HG02943 (cell line): ENCODE results near the gene HAAO.
A peak's percentile ranks its signal among the peaks of the same experiment; 100 is the strongest.
"Not testable (repeated sequence)": the region's sequence is repeated elsewhere in the genome, so short reads cannot be mapped to it uniquely, and the experiment has no call there.

Experiments used
- ATAC-seq: cut with Tn5 transposase; IDR thresholded peaks from one replicate; pipeline ENCODE4 v1.9.1; 2021; ENCODE audit warnings: mild to moderate bottlenecking, low read depth, moderate library complexity; ENCODE audit not compliant: unreplicated experiment

Gene HAAO

DNA sequence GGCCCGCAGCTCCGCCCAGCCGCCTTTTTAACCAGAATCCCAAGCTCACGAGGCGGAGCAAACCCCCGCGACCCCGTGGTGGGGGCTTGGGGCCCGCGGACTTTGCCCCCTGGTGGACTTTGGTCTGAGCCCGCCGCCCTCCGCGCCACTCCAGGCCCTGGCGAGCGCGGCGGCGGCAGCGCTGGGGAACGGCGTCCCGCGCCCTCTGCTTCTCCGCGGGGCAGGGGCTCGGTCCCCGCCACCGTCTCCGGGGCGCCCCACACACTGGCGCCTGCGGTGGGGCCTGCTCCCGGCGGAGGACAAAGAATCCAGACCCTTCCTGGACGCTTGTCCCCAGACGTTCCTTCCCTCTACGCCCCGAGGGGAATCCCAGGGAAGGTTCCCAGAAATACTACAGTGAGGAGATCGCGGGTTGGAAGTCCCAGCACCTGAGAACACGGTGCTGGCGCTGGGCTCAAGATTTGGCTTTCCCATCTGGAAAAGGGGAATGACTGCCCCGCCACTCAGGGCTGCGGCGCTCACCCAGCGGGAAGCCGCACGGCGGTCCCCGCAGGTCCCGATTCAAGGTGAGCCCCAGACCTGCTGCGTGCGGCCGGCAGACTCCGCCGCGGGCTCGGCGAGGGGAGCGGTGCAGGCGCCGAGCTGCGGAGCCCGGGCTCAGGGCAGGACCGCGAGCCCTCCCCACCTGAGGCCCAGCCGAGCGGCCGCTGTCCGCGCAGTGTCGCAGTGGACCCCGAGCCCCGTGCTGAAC is at the start of gene HAAO:
Gene HAAO, minus strand, starts transcription at position 1 of the 751 bp plus-strand sequence. CDS start 47 bp downstream, outside the sequence.
- peak; percentile 48 for ATAC-seq

DNA sequence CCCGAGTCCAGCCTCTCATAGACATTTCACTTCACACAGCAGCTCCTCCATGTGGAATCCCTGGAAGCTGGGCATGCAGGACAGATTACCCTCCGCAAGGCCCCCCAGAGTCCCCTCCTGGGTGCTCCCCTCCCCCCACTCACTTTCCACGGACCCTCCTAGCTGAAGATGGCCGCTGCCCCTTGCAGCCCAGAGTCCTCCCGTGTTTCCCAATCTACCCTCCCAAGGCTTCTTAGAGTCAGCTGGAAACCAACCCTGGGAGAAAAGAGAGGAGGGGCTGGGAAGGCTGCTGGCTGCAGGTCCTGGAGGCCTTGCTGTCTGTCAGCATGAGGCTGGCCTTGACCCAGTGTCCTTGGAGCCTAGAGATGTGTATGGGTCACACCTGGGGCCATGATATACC is 49.0 kb upstream of the HAAO start:
- ATAC-seq, result no peak

DNA sequence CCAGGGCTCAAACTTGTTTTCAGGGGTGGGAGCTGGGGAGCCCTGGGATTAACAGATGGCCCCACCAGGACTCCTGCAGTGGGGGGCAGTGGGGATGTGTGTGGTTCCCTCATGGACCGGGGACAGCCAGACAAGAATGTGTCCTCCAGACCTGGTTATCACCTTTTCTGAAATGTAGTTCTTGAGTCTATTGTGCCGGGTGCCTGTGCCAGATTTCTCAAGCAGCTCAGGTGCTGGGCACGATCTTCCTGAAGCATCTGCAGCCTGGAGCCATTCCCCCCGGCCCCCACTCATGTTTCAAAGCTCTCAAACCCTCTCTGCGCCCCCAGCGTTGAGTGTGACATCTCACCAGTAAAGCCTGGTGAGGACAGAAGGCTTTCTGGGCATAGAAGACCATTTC is 48.4 kb upstream of the HAAO start:
- ATAC-seq, result no peak

DNA sequence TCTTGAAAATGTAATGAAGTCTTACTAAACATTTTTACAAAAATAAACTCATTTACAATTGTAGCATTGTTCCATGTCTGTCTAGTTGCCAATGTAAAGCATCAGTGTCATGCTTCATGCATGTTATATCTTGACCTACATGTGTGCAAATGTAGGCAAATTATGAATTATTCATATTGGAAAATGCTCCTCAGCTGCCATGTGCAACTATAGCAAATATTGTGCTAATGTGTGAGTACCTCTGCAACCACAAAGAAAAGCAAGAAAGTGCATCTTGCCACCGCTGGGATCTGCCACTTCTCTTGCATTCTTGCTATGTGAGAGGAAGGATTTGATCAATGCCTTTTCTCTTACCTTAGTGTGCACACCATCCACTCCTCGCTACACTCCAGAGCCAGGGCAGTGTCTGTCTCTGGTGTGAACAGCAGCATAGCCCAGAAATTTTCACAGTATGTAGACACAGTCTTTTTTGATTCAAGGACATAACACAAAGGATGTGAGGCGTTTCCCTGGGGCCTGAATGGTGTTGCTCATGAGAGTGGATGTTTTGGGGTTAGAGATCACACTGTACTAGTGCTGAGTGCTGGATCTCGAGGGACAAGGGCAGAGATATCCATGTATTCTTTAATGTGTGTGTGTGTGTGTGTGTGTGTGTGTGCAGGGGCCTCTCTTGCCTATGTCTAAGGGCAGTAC is 47.6 kb upstream of the HAAO start:
- no peak for ATAC-seq

DNA sequence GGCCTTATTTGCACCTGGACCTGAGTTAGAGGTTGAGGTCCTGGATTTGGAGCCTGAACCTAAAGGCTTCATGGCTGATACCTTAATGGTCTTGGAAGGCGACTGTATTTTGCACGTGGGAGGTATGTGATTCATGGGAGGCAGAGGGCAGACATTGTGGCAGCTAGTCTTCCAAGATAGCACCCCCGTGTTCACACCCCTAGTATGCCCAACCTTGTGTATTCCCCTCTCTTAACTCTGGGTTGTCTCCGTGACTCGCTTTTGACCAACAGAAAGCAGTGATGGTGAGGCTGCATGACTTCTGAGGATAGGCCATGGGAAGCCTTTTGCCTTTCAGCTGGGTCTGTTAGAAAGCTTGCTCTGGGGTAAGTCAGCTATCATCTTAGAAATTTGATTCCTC is 45.8 kb upstream of the HAAO start:
- no peak for ATAC-seq

DNA sequence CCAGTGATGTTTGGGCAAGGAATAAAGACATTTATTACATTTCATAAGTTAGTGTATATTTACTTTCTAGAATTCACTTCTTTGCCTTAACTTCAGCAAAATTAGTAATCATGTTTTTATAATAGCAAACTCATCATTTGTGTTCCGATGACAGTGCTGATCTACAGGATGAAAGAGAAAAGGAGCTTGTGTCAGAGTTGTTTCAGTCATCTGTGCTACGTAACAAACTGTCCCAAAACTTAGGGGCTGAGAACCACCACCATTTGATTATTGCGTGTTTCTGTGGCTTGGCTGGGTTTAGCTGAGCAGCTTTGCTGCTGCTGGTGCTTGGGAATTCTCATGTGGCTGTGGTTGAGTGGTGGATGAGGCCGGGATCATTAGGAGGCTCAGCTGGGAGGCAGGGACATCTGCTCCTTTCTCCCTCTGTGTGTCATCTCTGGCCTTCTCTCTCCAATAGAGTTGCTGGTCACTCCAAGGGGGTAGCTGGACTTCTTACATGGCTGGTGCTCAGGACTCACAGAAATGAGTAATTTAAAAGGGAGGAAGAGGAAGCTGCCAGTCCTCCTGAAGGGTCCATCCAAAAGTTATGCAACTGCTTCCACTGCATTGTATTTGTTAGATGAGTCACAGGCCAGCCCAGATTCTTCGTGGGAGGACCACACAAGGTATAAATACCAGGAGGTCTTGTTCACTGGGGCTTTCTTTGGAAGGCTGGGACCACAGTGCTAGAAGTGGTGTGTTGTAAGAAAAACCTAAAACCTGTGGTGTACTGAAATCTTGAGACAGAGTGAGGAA is 43.4 kb upstream of the HAAO start:
- no peak for ATAC-seq

DNA sequence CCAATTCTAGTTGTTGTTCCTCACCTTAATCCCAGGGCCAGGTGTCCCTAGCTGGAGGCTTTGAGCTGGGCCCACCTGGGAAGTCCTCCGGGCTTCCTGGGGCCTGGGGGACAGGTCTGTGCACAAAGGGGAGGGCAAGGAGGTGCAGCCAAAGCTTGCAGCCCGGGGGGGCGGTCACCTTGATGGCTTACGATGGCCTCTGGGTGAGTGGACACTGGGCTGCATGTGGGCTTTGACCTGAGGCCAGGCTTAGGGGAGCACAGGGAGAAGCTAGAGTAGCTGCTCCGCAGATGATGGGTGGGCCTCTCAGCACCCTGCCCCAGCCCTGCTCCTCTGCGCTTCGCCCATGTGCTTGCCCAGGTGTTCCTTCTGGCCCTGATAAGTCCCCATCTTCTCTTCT is 41.8 kb upstream of the HAAO start:
- no peak for ATAC-seq

DNA sequence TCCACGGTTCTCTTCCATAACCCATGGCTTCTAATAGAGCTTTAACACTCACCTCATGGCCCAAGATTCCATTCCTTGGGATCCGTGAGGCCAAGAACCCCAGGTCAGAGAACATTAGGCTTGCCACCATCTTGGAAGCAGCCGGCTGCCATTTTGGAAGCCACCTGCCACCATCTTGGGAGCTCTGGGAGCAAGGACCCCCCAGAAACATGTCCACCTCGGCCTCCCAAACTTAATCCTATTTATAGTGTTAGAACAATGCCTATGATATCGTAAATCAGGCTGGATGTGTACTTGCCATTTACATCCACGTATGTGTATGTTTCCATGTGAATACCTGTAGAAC is 39.9 kb upstream of the HAAO start:
- no peak for ATAC-seq

DNA sequence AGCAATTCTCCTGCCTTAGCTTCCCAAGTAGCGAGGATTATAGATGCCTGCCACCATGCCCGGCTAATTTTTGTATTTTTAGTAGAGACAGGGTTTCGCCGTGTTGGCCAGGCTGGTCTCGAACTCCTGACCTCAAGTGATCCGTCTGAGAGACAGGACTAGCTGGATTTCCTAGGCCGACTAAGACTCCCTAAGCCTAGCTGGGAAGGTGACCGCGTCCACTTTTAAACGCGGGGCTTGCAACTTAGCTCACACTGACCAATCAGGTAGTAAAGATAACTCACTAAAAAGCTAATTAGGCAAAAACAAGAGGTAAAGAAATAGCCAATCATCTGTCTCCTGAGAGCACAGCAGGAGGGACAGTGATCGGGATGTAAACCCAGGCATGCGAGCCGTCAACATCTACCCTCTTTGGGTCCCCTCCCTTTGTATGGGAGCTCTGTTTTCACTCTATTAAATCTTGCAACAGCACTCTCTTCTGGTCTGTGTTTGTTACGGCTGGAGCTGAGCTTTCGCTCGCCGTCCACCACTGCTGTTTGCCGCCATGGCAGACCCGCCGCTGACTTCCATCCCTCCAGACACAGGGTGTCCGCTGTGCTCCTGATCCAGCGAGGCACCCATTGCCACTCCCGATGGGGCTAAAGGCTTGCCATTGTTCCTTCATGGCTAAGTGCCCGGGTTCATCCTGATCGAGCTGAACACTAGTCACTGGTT is 39.3 kb upstream of the HAAO start:
- not testable (repeated sequence) for ATAC-seq

DNA sequence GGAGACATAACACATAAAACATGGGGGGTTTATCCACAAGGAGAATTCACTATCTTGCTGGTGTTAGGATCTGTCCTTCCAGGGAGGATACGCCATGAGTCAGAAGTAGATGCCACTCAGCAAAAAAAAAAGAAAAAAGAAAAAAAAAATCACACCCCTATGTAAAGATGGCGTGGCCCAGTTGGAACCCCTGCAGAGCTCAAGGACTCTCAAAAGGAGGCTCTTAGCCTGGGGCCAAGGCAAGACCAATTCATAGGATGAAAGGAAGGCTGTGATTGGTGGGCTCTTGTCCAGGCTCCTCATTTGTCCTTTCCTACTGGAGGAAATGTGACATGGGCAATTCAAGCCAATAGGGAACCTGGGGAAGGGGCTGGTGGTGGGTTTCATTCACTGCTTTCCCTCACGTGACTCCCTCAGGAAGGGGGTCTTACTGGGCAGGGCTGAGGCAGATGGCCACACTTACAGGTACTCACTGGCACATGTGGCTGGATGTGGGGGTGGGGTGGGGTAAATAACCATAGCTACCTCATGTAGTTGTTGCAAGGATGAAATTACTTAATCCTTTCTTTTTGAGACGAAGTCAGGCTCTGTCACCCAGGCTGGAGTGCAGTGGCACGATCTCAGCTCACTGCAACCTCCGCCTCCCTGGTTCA is 38.7 kb upstream of the HAAO start:
- no peak for ATAC-seq

DNA sequence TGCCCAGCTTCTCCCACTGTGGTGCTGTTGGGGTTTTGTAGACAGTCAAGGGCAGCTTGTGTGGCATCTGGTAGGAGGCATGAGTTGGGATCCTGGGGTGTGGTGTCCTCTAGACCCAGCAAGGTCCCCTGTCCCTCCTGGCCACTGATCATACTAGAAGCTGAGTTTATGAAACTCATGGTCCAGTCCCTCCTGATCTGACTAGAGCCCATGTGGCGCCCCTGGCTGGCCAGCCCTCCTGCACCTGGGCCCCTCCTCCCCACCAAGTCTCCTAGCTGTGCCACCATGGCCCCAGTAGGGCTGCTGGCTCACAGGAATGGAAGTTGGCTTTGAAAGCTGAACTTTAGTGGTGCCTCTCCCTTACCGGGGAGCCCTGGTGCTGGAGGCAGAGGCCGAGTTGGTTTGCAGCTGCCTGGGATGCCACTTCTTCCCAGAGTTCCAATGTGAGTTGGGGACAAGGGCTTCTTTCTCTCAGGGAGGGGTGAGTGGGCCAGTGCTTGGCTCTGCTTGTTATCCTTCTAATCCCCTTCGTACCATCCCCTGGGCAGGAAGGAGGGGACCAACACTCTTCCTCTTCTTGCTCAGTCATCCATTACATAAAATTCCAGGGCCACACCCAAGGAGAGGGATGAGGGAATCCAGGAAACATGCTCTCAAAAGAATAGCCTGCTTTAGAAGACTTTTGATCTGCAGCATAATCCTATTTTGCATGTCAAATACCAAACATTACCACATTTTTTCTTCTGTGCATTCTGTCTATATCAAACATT is 37.5 kb upstream of the HAAO start:
- no peak for ATAC-seq

DNA sequence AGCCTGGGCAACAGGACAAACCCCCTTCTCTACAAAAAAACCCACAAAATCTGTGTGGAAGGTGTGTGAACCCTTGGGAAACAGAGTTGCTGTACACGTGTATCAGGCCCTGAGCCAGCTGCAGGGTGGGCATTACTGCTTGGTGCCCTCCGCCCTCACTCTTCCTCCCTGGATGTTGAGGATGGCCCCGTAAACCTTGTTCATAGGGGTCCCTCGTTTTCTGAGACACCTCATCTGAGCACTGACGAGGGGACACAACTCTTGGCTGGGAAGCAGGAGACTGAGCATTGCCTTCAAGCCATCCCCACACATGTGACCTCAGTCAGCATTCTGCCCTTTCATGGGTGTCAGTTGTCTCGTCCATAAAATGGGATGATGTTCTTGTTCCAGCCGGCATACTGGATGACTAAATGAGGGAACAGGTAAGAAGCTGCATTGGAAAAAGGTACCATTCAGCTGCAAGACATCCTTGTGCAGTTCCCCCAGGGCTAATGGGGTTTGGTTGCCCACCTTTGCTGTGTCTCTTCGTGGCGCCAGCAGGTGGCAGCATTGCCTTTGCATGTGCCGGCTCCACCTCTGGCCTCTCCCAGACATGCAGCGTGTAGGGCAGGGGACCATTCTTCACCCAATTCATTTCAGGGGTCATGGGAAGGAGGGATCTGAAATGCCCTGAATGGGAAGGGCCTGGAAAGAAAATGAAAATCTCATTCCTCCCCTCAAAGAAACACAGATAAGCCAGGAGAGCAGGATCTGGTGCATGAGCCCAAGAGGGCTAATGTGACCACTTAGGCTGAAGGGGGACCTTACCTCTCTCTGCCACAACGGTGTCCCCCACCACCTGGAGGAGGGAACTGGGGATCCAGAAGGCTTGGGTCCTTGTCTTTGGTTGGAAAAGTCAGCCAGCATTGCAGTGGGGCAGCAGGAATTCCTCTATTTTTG is 36.4 kb upstream of the HAAO start:
- no peak for ATAC-seq

DNA sequence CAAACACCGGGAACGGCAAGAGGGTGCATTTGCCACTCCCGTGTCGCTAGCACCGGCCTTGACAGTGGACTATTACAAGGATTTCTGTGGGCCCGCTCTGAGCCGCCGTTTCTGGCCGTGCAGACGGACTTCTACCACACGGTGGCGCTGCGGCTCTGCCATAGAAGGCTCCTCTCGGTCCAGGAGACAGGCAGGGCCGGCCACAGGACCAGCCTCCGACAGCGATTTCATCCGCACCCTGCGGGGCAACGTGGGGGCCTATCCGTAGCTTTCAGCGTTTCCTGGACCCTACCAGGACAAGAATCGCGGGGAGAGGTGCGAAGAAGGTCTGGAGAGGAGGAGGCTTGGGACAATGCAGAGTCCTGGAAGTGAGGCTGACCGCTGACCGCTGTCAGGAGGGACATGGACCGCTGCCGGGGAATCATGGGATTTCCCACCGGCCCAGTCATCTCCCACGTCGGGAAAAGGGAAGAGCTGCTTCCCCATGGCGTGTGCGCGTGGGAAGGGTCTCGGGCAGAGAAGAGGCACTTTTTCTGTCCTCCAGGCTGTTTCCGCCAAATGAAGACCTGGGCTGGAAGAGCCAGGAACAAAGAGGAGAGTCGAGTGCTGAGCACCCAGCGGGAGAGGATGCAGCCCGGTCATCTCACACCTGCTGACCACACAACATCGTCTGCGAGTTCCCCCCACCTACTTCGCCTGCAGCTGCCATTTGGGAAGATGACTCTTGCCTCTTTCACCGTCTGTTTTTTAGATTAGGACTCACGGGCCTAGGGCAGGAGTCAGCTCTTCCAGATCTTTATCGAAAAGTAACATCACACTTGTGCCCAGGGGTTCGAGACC is 35.5 kb upstream of the HAAO start:
- no peak for ATAC-seq

DNA sequence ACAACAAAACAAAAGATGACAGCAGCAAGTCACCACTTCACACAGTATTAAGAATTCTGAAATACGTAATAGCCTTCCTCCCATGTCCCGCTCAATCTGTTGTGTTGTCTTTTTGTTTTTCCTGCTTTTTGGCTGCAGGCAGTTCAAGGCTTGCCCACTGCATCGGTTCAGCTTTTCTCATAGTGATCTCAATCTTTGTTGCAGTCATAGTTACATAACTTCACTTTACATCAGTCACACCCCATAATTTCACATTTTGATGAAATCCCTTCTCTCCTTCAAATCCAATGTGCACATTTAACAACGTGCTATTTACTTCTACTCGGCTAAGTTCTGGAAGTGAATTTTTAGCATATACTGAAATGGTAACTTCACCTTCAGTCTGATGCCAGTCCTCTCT is 33.8 kb upstream of the HAAO start:
- ATAC-seq, result no peak

DNA sequence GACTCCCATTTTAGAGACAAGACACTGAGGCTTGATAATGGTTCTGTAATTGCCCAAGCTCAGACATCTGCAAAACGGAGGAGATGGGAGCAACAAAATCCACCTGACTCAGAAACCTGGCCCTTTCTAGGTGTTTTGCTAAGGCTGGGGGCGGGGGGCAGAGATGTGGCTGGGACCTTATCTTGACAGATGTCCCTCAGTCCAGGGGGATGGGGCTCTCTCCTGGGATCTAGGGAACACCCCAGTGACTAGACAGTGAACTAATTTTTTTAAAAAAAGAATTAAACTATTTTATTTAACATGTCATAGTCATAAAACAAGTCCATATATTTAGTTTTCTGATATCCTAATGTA is 32.0 kb upstream of the HAAO start:
- no peak for ATAC-seq

DNA sequence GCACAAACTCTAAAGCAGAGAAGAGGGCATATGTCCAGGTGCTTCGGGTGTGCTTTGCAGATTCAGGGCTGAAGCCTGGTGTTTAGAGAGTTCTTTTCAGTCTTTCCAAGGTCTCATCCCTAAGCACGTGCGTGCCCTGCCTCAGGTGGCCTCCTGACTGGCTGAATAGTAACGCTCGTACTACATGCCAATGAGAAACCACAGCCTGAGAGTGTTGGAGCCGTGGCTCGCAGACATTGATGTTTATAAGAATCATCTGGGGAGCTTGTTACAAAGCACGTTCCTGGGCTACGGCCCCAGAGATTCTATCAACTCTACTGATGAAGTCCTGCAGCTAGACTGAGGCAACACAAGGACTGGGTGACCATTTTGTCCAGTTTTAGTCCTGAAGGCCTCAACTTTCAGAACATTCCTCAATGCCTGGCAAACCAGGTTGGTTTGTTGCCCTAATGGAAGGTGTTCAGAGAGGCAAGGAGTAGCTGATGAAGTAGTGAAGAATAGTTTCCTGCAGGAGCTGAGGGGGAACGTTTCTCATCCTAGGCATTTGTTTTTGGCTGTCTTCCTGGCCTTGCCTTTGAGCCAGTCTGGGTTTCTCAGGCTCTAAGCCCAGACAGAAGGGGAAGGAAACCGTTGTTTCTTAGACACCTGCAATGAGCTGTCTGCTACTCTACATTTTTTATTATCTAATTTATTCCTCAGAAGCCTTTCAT is 31.5 kb upstream of the HAAO start:
- ATAC-seq, result no peak

DNA sequence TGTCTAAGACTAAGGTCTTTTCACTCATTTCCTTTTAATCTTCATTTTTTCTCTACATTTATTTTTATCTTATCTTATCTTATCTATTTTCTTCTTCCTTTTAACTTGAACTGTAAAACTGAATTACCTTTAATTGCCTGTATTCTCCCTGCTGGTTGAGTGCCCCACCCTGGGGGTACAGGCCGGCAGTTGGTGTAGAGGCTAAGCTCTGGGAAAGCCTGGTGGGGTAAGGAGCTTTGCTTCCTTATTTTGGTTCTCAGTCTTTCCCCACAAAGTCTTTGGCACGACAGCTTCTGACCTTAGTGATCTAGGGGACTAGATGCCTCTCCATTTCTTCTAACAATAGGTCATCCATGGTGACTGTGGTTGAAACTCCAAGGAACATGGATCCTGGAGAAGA is 26.8 kb upstream of the HAAO start:
- no peak for ATAC-seq
